PC-9 (cell line): ENCODE measurements around the gene FAM114A1. TPM values are rescaled to one million over a fixed set of nuclear protein-coding genes. Genes with fewer than 3 reads are reported as not detected.
"Not testable (repeated sequence)": the region's sequence is repeated elsewhere in the genome, so short reads cannot be mapped to it uniquely, and the experiment has no call there.

Experiments
- BruUV-seq: library from RNA; stranded (reverse); fragments of 400-500 nt; replicated peaks from 2 replicates; lab custom pipeline; 2021; lab: Mats Ljungman, UMichigan
- CTCF ChIA-PET: fragments of 300-600 bp; sonication (Branson Sonifier 250); formaldehyde crosslinking; loops from one replicate; lab custom pipeline; 2022; ENCODE audit warnings: antibody characterized with exemption; lab: Charles Lee
- POLR2A ChIA-PET: fragments of 300-600 bp; sonication (Branson Sonifier 250); formaldehyde crosslinking; loops from one replicate; lab custom pipeline; 2022; ENCODE audit warnings: antibody characterized with exemption; ENCODE audit not compliant: unreplicated experiment; lab: Charles Lee
- DNase-seq, 2 experiments: peaks; one replicate each; pipeline versions ENCODE4 v3.0.0 to v3.0.0-alpha.2; 2015 to 2022; ENCODE audit warnings: mixed read lengths in 1 of 2
- H2AFZ ChIP-seq: fragments of 200-600 bp; sonication (generic); 2 replicates; pipeline ENCODE4 v1.8.1; 2017; ENCODE audit warnings: antibody characterized with exemption
- H3F3A ChIP-seq: fragments of 200-600 bp; sonication (generic); 2 replicates; pipeline ENCODE4 v1.8.1; 2017; ENCODE audit warnings: antibody characterized with exemption, mild to moderate bottlenecking, low read depth; ENCODE audit not compliant: insufficient read depth
- H3K27ac ChIP-seq: fragments of 200-600 bp; sonication (generic); 2 replicates; pipeline ENCODE4 v1.6.1; 2016; ENCODE audit warnings: mixed run types
- H3K27me3 ChIP-seq: fragments of 200-600 bp; sonication (generic); 2 replicates; pipeline ENCODE4 v1.6.1; 2016; ENCODE audit warnings: low read depth, mixed run types; ENCODE audit not compliant: insufficient read depth
- H3K36me3 ChIP-seq: fragments of 200-600 bp; sonication (generic); 2 replicates; pipeline ENCODE4 v1.6.1; 2016; ENCODE audit warnings: low read depth, mixed run types
- H3K4me1 ChIP-seq: fragments of 200-600 bp; sonication (generic); replicated peaks from 2 replicates; pipeline ENCODE4 v1.6.1; 2016; ENCODE audit warnings: mixed run types; ENCODE audit not compliant: insufficient read depth
- H3K4me2 ChIP-seq: fragments of 200-600 bp; sonication (generic); 2 replicates; pipeline ENCODE4 v1.6.1; 2017; ENCODE audit warnings: mixed run types
- H3K4me3 ChIP-seq: fragments of 200-600 bp; sonication (generic); 2 replicates; pipeline ENCODE4 v1.6.1; 2016; ENCODE audit warnings: mixed run types
- H3K79me2 ChIP-seq: fragments of 200-600 bp; sonication (generic); 2 replicates; pipeline ENCODE4 v1.6.1; 2017; ENCODE audit warnings: low read depth, mixed run types
- H3K9me2 ChIP-seq: fragments of 200-600 bp; sonication (generic); 2 replicates; pipeline ENCODE4 v1.8.1; 2017; ENCODE audit warnings: mild to moderate bottlenecking; ENCODE audit not compliant: insufficient read depth
- H3K9me3 ChIP-seq: fragments of 200-600 bp; sonication (generic); 2 replicates; pipeline ENCODE4 v1.8.1; 2016; ENCODE audit warnings: low read depth; ENCODE audit not compliant: insufficient read depth
- H4K20me1 ChIP-seq: fragments of 200-600 bp; sonication (generic); 2 replicates; pipeline ENCODE4 v1.8.1; 2017; ENCODE audit not compliant: insufficient read depth
- EZH2 ChIP-seq: fragments of 200-600 bp; sonication (generic); IDR thresholded peaks from 2 replicates; pipeline ENCODE4 v1.8.0; 2017; ENCODE audit warnings: antibody characterized with exemption, low read depth
- intact Hi-C: fragments of 100-400 bp; cut with micrococcal nuclease; formaldehyde crosslinking; loops from one replicate; pipeline ENCODE4 v1.10.0; 2022; ENCODE audit not compliant: unreplicated experiment
- total RNA-seq: library from RNA; stranded (reverse); gene quantifications from 2 replicates; pipeline ENCODE4 v1.2.3, GENCODE V29; 2021
- TF ChIP-seq, protein P1 (sequence below): fragments of 200-600 bp; sonication (generic); conservative IDR thresholded peaks from 2 replicates; pipeline ENCODE4 v1.6.1; 2017; ENCODE audit warnings: mixed run types, antibody characterized with exemption, mild to moderate bottlenecking, moderate library complexity

The FAM114A1 gene
- total RNA-seq, 1 experiment from 2014 or later: 73.7 TPM

DNA sequence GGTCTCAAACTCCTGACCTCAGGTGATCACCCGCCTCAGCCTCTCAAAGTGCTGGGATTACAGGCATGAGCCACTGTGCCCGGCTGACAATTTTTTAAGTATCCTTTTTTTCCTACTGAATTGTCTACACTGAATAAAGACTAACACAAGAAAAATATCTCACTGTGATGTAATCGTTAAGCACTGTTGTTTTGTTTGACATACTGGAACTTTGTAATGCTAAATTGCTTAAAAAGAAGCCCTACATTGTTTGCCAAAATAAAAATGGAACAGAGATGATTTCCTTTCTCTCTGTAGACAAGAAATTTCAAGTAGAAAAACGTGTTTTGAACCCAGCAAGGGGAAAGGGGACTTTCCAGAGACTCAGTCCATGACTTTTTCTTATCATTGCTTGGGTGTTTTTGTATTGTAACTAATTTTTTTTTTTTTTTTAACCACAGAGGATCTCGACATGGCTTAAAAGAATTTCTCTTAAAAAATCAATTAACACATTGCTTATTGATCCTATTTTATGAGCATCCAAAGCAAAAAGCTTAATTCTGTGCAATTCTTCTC, 89.7 kb downstream of the FAM114A1 start:
- no peak overlapping the region for H3K27ac ChIP-seq
- H3K9me3 ChIP-seq: no peaks in the 10 kb centered on the region
- no peaks in the 10 kb centered on the region for H3K79me2 ChIP-seq
- H3K36me3 ChIP-seq: no peaks in the 10 kb centered on the region
- no peaks in the 10 kb centered on the region for H3K27me3 ChIP-seq
- CTCF ChIA-PET: no interaction called here
- no peaks in the 10 kb centered on the region for H3K9me2 ChIP-seq
- H3K4me2 ChIP-seq: no peak overlapping the region
- H4K20me1 ChIP-seq: no peaks in the 10 kb centered on the region
- H3K4me3 ChIP-seq: no peak overlapping the region
- DNase-seq: no peak
- H3F3A ChIP-seq: no peaks in the 10 kb centered on the region
- TF ChIP-seq, protein P1, sequence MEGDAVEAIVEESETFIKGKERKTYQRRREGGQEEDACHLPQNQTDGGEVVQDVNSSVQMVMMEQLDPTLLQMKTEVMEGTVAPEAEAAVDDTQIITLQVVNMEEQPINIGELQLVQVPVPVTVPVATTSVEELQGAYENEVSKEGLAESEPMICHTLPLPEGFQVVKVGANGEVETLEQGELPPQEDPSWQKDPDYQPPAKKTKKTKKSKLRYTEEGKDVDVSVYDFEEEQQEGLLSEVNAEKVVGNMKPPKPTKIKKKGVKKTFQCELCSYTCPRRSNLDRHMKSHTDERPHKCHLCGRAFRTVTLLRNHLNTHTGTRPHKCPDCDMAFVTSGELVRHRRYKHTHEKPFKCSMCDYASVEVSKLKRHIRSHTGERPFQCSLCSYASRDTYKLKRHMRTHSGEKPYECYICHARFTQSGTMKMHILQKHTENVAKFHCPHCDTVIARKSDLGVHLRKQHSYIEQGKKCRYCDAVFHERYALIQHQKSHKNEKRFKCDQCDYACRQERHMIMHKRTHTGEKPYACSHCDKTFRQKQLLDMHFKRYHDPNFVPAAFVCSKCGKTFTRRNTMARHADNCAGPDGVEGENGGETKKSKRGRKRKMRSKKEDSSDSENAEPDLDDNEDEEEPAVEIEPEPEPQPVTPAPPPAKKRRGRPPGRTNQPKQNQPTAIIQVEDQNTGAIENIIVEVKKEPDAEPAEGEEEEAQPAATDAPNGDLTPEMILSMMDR: no peak
- POLR2A ChIA-PET: no interaction called here
- intact Hi-C loops: no loop called here
- no TSS peak for BruUV-seq
- H3K4me1 ChIP-seq: no peaks in the 10 kb centered on the region
- no peak overlapping the region for H2AFZ ChIP-seq

DNA sequence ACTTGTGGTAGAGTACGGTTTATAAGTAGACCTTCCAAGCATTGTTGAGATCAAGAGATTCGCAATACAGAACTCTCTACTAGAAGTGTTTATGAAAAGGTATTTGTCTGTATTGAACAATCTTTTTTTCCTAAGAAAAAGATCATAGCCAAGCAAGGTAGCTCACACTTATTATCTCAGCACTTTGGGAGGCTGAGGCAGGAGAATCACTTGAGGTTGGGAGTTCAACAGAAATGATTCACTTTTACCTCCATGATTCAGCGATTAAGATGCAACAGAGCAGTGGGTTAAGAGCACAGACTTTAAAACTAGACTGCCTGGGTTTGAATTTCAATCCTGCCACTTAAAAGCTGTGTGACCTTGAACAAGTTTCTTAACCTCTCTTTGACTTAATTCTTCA, 90.3 kb downstream of the FAM114A1 start:
- TF ChIP-seq EZH2: no peak
- TF ChIP-seq, protein P1: no peak
- H3K79me2 ChIP-seq: no peaks in the 10 kb centered on the region
- no peak overlapping the region for H2AFZ ChIP-seq
- ChIA-PET CTCF (no interaction called here), POLR2A (no interaction called here)
- DNase-seq: no peak
- no peak overlapping the region for H3K4me2 ChIP-seq
- H3F3A ChIP-seq: no peaks in the 10 kb centered on the region
- no peaks in the 10 kb centered on the region for H3K36me3 ChIP-seq
- no peak overlapping the region for H3K4me3 ChIP-seq
- no peaks in the 10 kb centered on the region for H3K9me3 ChIP-seq
- H3K9me2 ChIP-seq: no peaks in the 10 kb centered on the region
- no TSS peak for BruUV-seq
- no peaks in the 10 kb centered on the region for H4K20me1 ChIP-seq
- intact Hi-C loops: no loop called here
- H3K4me1 ChIP-seq: no peaks in the 10 kb centered on the region
- no peak overlapping the region for H3K27ac ChIP-seq
- H3K27me3 ChIP-seq: no peaks in the 10 kb centered on the region

DNA sequence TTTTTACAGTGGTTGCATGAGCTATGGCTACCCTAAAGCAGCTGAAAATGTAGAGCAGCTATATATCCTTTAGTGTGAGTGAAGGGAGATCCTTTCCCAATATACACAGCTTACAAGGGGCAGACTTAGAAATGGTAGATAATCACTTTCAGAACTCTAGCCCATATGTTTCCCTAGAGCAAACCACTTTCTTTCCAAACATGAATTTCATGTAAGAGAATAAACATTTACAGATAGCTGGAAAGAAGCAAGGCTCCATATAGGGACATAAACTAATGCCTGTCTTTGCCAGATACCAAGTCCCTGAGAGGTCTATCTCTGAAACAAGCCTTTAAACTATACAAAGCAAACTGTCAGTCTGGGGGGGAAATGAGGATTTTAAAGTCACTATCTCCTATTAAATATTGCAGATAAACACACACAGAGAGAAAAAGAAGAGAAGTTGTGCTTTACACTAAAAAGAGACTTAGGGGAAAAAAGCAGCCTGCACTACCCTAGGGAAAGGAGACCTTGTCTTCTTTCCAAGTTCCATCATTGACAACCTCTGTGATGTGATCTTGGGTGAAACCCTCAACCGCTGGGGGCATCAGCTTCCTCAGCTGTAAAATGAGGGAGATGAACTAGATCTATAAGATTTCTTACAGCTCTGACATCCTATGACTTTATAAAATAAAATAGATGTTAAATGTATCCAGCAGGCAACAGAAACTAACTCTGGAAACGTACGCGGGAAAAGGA, 91.0 kb downstream of the FAM114A1 start:
- POLR2A ChIA-PET: interaction anchor here (0.6 kb wide), 1 partner anchor 525 kb away, joined by 8 read pairs; no protein-coding TSS in a partner anchor
- BruUV-seq: no TSS peak
- no peak for DNase-seq

DNA sequence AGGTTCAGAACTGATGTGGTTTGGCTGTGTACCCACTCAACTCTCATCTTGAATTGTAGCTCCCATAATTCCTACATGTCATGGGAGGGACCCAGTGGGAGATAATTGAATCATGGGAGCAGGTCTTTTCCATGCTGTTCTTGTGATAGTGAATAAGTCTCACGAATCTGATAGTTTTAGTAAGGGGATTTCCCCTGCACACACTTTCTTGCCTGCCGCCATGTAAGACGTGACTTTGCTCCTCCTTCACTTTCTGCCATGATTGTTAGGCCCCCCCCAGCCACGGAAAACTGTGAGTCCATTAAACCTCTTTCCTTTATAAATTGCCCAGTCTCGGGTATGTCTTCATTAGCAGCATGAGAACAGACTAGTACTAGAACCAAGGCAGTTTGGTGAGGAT, 91.6 kb downstream of the FAM114A1 start:
- H3K4me1 ChIP-seq, H3K27me3 ChIP-seq, POLR2A ChIA-PET, H3K9me2 ChIP-seq, H3K4me3 ChIP-seq, BruUV-seq, H3K4me2 ChIP-seq, intact Hi-C loops, DNase-seq, H4K20me1 ChIP-seq, H3K79me2 ChIP-seq, H3K27ac ChIP-seq, H2AFZ ChIP-seq, H3K9me3 ChIP-seq, H3K36me3 ChIP-seq, H3F3A ChIP-seq: not testable (repeated sequence)
- CTCF ChIA-PET: interaction anchor here (0.6 kb wide), 1 partner anchor 37 kb away, joined by 4 read pairs; no protein-coding TSS in a partner anchor

More for the DNA sequence above, 91.0 kb downstream of the FAM114A1 start:
- Histone ChIP-seq H3K79me2 (no peaks in the 10 kb centered on the region), H3K4me2 (no peak overlapping the region), H3K9me3 (no peaks in the 10 kb centered on the region), H3K27me3 (no peaks in the 10 kb centered on the region), H3K27ac (no peak overlapping the region), H3F3A (no peaks in the 10 kb centered on the region), H3K36me3 (no peaks in the 10 kb centered on the region), H2AFZ (no peak overlapping the region), H3K4me1 (no peaks in the 10 kb centered on the region), H3K9me2 (no peaks in the 10 kb centered on the region), H3K4me3 (no peak overlapping the region), H4K20me1 (no peaks in the 10 kb centered on the region)
- intact Hi-C loops: no loop called here
- TF ChIP-seq EZH2: no peak
- TF ChIP-seq, protein P1: no peak
- CTCF ChIA-PET: no interaction called here
